Fibroblast of the aortic adventitia (primary cell): ENCODE data around the gene CD180. TPM values are rescaled to one million over a fixed set of nuclear protein-coding genes. Genes with fewer than 3 reads are reported as not detected.

ENCODE experiments used
- DNase-seq: peaks from one replicate; pipeline ENCODE4 v3.0.0-alpha.2; 2010; ENCODE audit warnings: low read depth
- H3K4me3 ChIP-seq: 2 replicates; pipeline ENCODE4 v1.5.1; 2011; ENCODE audit warnings: low read depth, mild to moderate bottlenecking, control low read depth, low read length, moderate library complexity
- total RNA-seq: library from RNA; depleted of rRNA; stranded (reverse); fragments of >200 nt; gene quantifications from 2 replicates; pipeline ENCODE4 v1.2.3, GENCODE V29; 2012; ENCODE audit warnings: low replicate concordance
- TF ChIP-seq, protein P1 (sequence below): IDR thresholded peaks from 2 replicates; pipeline ENCODE4 v1.5.1; 2011; ENCODE audit warnings: mild to moderate bottlenecking, low read length, control low read depth, inconsistent platforms; ENCODE audit not compliant: insufficient read depth

CD180 gene
- total RNA-seq, 1 donor: 0.09 TPM

DNA sequence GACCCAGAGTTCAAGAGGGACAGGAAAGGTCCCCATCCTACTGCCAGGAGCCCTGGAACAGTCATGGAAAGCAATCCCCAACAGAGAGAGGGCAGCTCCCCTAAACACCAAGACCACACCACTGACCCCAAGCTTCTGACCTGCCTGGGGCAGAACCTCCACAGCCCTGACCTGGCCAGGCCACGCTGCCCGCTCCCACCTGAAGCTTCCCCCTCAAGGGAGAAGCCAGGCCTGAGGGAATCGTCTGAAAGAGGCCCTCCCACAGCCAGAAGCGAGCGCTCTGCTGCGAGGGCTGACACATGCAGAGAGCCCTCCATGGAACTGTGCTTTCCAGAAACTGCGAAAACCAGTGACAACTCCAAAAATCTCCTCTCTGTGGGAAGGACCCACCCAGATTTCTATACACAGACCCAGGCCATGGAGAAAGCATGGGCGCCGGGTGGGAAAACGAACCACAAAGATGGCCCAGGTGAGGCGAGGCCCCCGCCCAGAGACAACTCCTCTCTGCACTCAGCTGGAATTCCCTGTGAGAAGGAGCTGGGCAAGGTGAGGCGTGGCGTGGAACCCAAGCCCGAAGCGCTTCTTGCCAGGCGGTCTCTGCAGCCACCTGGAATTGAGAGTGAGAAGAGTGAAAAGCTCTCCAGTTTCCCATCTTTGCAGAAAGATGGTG lies 31.6 kb downstream of the CD180 start:
- no peak for DNase-seq
- TF ChIP-seq, protein P1, sequence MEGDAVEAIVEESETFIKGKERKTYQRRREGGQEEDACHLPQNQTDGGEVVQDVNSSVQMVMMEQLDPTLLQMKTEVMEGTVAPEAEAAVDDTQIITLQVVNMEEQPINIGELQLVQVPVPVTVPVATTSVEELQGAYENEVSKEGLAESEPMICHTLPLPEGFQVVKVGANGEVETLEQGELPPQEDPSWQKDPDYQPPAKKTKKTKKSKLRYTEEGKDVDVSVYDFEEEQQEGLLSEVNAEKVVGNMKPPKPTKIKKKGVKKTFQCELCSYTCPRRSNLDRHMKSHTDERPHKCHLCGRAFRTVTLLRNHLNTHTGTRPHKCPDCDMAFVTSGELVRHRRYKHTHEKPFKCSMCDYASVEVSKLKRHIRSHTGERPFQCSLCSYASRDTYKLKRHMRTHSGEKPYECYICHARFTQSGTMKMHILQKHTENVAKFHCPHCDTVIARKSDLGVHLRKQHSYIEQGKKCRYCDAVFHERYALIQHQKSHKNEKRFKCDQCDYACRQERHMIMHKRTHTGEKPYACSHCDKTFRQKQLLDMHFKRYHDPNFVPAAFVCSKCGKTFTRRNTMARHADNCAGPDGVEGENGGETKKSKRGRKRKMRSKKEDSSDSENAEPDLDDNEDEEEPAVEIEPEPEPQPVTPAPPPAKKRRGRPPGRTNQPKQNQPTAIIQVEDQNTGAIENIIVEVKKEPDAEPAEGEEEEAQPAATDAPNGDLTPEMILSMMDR: no peak
- H3K4me3 ChIP-seq: no peak overlapping the region

DNA sequence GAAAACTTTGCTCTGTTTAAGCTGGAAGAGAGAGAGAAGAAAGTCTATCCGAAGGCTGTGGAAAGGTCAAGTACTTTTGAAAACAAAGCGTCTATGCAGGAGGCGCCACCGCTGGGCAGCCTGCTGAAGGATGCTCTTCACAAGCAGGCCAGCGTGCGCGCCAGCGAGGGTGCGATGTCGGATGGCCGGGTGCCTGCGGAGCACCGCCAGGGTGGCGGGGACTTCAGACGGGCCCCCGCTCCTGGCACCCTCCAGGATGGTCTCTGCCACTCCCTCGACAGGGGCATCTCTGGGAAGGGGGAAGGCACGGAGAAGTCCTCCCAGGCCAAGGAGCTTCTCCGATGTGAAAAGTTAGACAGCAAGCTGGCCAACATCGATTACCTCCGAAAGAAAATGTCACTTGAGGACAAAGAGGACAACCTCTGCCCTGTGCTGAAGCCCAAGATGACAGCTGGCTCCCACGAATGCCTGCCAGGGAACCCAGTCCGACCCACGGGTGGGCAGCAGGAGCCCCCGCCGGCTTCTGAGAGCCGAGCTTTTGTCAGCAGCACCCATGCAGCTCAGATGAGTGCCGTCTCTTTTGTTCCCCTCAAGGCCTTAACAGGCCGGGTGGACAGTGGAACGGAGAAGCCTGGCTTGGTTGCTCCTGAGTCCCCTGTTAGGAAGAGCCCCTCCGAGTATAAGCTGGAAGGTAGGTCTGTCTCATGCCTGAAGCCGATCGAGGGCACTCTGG lies 32.6 kb downstream of the CD180 start:
- no peak for DNase-seq
- H3K4me3 ChIP-seq: no peak overlapping the region
- TF ChIP-seq, protein P1: no peak

DNA sequence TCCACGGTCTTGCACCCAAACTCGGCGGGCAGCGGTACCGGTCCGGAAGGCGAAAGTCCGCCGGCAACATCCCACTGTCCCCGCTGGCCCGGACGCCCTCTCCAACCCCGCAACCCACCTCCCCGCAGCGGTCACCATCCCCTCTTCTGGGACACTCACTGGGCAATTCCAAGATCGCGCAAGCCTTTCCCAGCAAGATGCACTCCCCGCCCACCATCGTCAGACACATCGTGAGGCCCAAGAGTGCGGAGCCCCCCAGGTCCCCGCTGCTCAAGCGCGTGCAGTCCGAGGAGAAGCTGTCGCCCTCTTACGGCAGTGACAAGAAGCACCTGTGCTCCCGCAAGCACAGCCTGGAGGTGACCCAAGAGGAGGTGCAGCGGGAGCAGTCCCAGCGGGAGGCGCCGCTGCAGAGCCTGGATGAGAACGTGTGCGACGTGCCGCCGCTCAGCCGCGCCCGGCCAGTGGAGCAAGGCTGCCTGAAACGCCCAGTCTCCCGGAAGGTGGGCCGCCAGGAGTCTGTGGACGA lies 33.3 kb downstream of the CD180 start:
- DNase-seq: no peak
- TF ChIP-seq, protein P1: no peak
- no peak overlapping the region for H3K4me3 ChIP-seq

DNA sequence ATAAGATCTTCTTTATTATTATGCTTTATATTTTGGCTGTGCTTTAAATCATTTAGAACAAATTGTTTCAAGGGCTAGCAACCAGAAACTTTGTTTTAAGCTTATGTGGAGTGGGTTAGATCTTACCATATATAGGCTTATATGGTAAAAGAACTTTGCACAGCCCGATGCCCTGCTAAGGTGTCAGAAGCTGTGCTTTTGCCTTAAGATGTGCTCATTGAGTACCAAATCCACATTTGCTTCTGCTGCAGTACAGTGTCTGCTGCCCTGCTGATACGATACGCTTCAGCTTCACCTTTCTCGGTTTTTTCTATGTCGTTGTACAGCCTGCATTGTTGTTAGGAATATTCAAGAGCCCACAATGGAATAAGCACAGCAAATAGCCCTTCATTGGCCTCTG lies 34.8 kb downstream of the CD180 start:
- DNase-seq: no peak
- H3K4me3 ChIP-seq: no peak overlapping the region
- TF ChIP-seq, protein P1: no peak

DNA sequence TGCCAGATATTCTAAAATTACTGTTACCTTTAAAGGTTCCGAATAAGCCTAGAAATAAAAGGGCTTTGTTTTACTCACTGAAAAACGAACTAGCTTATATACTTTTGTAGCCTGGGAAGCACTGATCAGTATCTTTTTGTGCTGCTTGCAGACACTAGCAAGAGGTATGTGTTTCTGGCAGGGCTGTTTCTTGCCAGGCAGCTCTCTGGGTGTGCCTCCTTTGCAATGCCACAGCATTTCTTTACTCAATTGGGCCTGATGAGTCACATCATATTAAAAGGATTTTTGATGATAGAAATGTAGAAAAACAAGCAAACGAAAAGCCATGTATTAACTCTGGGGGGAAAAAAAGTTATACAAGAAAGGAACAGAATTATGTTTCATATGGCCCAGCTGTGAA lies 35.6 kb downstream of the CD180 start:
- H3K4me3 ChIP-seq: no peak overlapping the region
- TF ChIP-seq, protein P1: no peak
- peak; percentile 81 for DNase-seq

DNA sequence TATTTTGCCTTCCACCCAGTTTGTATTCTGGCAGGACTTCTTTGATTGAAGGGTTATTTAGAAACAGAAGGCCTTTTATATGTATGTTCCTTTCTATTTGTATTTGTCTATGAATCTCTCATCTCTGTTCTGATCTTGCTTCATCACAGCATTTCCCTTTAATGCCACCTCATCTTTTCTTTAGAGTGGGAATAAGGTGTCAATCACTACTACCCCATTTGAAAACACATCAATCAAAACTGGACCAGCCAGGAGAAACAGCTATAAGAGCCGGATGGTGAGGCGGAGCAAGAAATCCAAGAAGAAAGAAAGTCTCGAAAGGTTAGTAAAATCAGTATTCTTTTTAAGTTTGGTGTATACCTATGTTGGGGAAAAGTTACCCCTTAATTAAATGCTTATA lies 36.3 kb downstream of the CD180 start:
- TF ChIP-seq, protein P1: no peak
- H3K4me3 ChIP-seq: no peak overlapping the region
- DNase-seq: no peak
